ENCODE results near the gene INPP5B.

- TF ChIP-seq CTCF (conservative IDR thresholded peaks at IDR 0.05 in 1 of 2, IDR thresholded peaks at IDR 0.05 in 1 of 2; ENCODE audit: extremely low read depth in 1 of 2, insufficient read depth in 1 of 2, low read depth in 1 of 2, low read length in 2 of 2) (no peak), EZH2 (IDR thresholded peaks at IDR 0.05; ENCODE audit: borderline replicate concordance, low read length) (no peak)
These were observed 58.7 kb downstream of the INPP5B start for GRCh38 chr1:37888022-37888700.
